H9 (cell line): Measurements from ENCODE around the gene ME3. TPM values are rescaled to one million over a fixed set of nuclear protein-coding genes. Genes with fewer than 3 reads are reported as not detected.

ENCODE experiments used
- DNase-seq: peaks from one replicate; pipeline ENCODE4 v3.0.0-alpha.2; 2017
- H2AFZ ChIP-seq: one replicate; pipeline ENCODE4 v1.6.1; 2013; ENCODE audit warnings: mild to moderate bottlenecking, low read length, control low read depth, moderate library complexity
- H2AK5ac ChIP-seq: 2 replicates; pipeline ENCODE4 v1.6.1; 2013; ENCODE audit warnings: low read length, control low read depth, mixed read lengths; ENCODE audit not compliant: insufficient read length
- H2BK120ac ChIP-seq: one replicate; pipeline ENCODE4 v1.6.1; 2013; ENCODE audit warnings: low read depth, mild to moderate bottlenecking, low read length, control low read depth, inconsistent platforms; ENCODE audit not compliant: poor library complexity, severe bottlenecking
- H2BK12ac ChIP-seq: 2 replicates; pipeline ENCODE4 v1.6.1; 2013; ENCODE audit warnings: low read length, control low read depth, mixed read lengths, low read depth; ENCODE audit not compliant: insufficient read length
- H2BK15ac ChIP-seq: 2 replicates; pipeline ENCODE4 v1.6.1; 2013; ENCODE audit warnings: low read depth, low read length, control low read depth
- H2BK20ac ChIP-seq: one replicate; pipeline ENCODE4 v1.6.1; 2013; ENCODE audit warnings: low read depth, mild to moderate bottlenecking, low read length, control low read depth, inconsistent platforms; ENCODE audit not compliant: poor library complexity, severe bottlenecking
- H2BK5ac ChIP-seq: 2 replicates; pipeline ENCODE4 v1.6.1; 2013; ENCODE audit warnings: low read length, control low read depth, mixed read lengths; ENCODE audit not compliant: insufficient read length
- H3K14ac ChIP-seq: 2 replicates; pipeline ENCODE4 v1.6.1; 2013; ENCODE audit warnings: low read length, control low read depth; ENCODE audit not compliant: insufficient read depth
- H3K18ac ChIP-seq: 2 replicates; pipeline ENCODE4 v1.6.1; 2013; ENCODE audit warnings: low read depth, mild to moderate bottlenecking, mixed read lengths, low read length, control low read depth; ENCODE audit not compliant: insufficient read length
- H3K23ac ChIP-seq: 2 replicates; pipeline ENCODE4 v1.6.1; 2013; ENCODE audit warnings: low read length, control low read depth, mixed read lengths, low read depth; ENCODE audit not compliant: insufficient read length
- H3K23me2 ChIP-seq: 2 replicates; pipeline ENCODE4 v1.6.1; 2013; ENCODE audit warnings: low read depth, mild to moderate bottlenecking, mixed read lengths, low read length, control low read depth; ENCODE audit not compliant: insufficient read length, poor library complexity, severe bottlenecking
- H3K27ac ChIP-seq: 2 replicates; pipeline ENCODE4 v1.5.1; 2013; ENCODE audit warnings: low read length, control low read depth, mixed read lengths, low read depth; ENCODE audit not compliant: insufficient read length
- H3K27me3 ChIP-seq: 2 replicates; pipeline ENCODE4 v1.6.1; 2013; ENCODE audit warnings: low read length, control low read depth, inconsistent platforms; ENCODE audit not compliant: insufficient read depth
- H3K4ac ChIP-seq: 2 replicates; pipeline ENCODE4 v1.6.1; 2013; ENCODE audit warnings: low read depth, mild to moderate bottlenecking, control low read depth, inconsistent platforms, low read length, moderate library complexity
- H3K4me1 ChIP-seq: 2 replicates; pipeline ENCODE4 v1.6.1; 2013; ENCODE audit warnings: low read length, control low read depth, inconsistent platforms; ENCODE audit not compliant: insufficient read depth
- H3K4me2 ChIP-seq: 2 replicates; pipeline ENCODE4 v1.6.1; 2013; ENCODE audit warnings: low read length, control low read depth, mixed read lengths; ENCODE audit not compliant: insufficient read length, insufficient read depth
- H3K56ac ChIP-seq: 2 replicates; pipeline ENCODE4 v1.6.1; 2013; ENCODE audit warnings: low read depth, mild to moderate bottlenecking, mixed read lengths, low read length, control low read depth; ENCODE audit not compliant: insufficient read length
- H3K79me1 ChIP-seq: 2 replicates; pipeline ENCODE4 v1.6.1; 2013; ENCODE audit warnings: low read depth, mild to moderate bottlenecking, moderate library complexity, low read length, control low read depth, inconsistent platforms; ENCODE audit not compliant: insufficient read depth, poor library complexity, severe bottlenecking
- H3K79me2 ChIP-seq: 2 replicates; pipeline ENCODE4 v1.6.1; 2013; ENCODE audit warnings: low read length, control low read depth, inconsistent platforms; ENCODE audit not compliant: insufficient read depth
- H3K9ac ChIP-seq: 2 replicates; pipeline ENCODE4 v1.6.1; 2013; ENCODE audit warnings: low read length, control low read depth, mixed read lengths; ENCODE audit not compliant: insufficient read length; ENCODE audit errors: extremely low read depth
- H3K9me3 ChIP-seq: one replicate; pipeline ENCODE4 v1.6.1; 2013; ENCODE audit warnings: low read depth, low read length, inconsistent platforms; ENCODE audit not compliant: control insufficient read depth
- H3T11ph ChIP-seq: one replicate; pipeline ENCODE4 v1.6.1; 2013; ENCODE audit warnings: mild to moderate bottlenecking, low read length, control low read depth, inconsistent platforms
- H4K20me1 ChIP-seq: one replicate; pipeline ENCODE4 v1.6.1; 2013; ENCODE audit not compliant: control insufficient read depth, insufficient read length, insufficient read depth
- H4K5ac ChIP-seq: 2 replicates; pipeline ENCODE4 v1.6.1; 2013; ENCODE audit warnings: low read depth, mild to moderate bottlenecking, mixed read lengths, low read length, control low read depth; ENCODE audit not compliant: insufficient read length
- H4K8ac ChIP-seq: replicated peaks from 2 replicates; pipeline ENCODE4 v1.6.1; 2013; ENCODE audit warnings: low read length, control low read depth, mixed read lengths, low read depth; ENCODE audit not compliant: insufficient read length
- H4K91ac ChIP-seq: 2 replicates; pipeline ENCODE4 v1.6.1; 2013; ENCODE audit warnings: low read depth, mild to moderate bottlenecking, moderate library complexity, mixed read lengths, low read length, control low read depth; ENCODE audit not compliant: insufficient read length
- H3K27ac Mint-ChIP-seq, 3 experiments: 2 replicates in 2 of 3; 3 replicates in 1 of 3; pipeline ENCODE4 v1.8.0; 2020 to 2021; ENCODE audit warnings: mixed read lengths in 3 of 3, mild to moderate bottlenecking in 1 of 3, moderate library complexity in 1 of 3
- H3K27me3 Mint-ChIP-seq: 2 replicates; pipeline ENCODE4 v1.8.0; 2021; ENCODE audit warnings: low read depth, mild to moderate bottlenecking, moderate library complexity, mixed read lengths
- H3K36me3 Mint-ChIP-seq, 3 experiments: 2 replicates in 2 of 3; 3 replicates in 1 of 3; pipeline ENCODE4 v1.8.0; 2020 to 2021; ENCODE audit warnings: low read depth in 3 of 3, mixed read lengths in 3 of 3; ENCODE audit not compliant: insufficient read depth in 1 of 3
- H3K4me1 Mint-ChIP-seq, 2 experiments: 2 replicates each; pipeline ENCODE4 v1.8.0; 2020; ENCODE audit warnings: mixed read lengths in 2 of 2
- H3K4me3 Mint-ChIP-seq, 2 experiments: 2 replicates in 1 of 2; 3 replicates in 1 of 2; pipeline ENCODE4 v1.8.0; 2020 to 2021; ENCODE audit warnings: mild to moderate bottlenecking in 2 of 2, mixed read lengths in 2 of 2, moderate library complexity in 1 of 2
- H3K9me3 Mint-ChIP-seq, 2 experiments: 2 replicates in 1 of 2; 3 replicates in 1 of 2; pipeline ENCODE4 v1.8.0; 2020; ENCODE audit warnings: mild to moderate bottlenecking in 2 of 2, mixed read lengths in 2 of 2, moderate library complexity in 1 of 2
- CTCF ChIP-seq: fragments of 200-600 bp; sonication (generic); conservative IDR thresholded peaks from 3 replicates; pipeline ENCODE4 v1.8.0; 2021; ENCODE audit warnings: antibody characterized with exemption, mild to moderate bottlenecking
- WGBS: extraction: QIAGEN DNeasy Blood & Tissue Kit; methylation state at CpG from one replicate; pipeline ENCODE4 v1.1.7; 2013; ENCODE audit warnings: missing lambda C conversion rate, low lambda C conversion rate, mixed read lengths; ENCODE audit not compliant: insufficient read length; ENCODE audit errors: extremely low coverage; 5-methylcytosine and 5-hydroxymethylcytosine counted together
- total RNA-seq: library from RNA; stranded (reverse); gene quantifications from 2 replicates; pipeline ENCODE4 v1.2.1, GENCODE V29; 2021

The ME3 gene
- total RNA-seq, 1 experiment from 2014 or later = 2.8 TPM

- Mint-ChIP-seq H3K9me3 (peaks cover 19 to 23% of the 10 kb centered on the region in 2 experiments), H3K27me3 (no peaks in the 10 kb centered on the region; the same call in 1 of the 2 replicates), H3K4me1 (peaks cover 3 to 5% of the 10 kb centered on the region in 2 experiments; a peak in 2 of 4 replicates), H3K27ac (no peak overlapping the region), H3K4me3 (no peak overlapping the region), H3K36me3 (peaks cover 2 to 16% (median 8%) of the 10 kb centered on the region in 3 experiments; a peak in 3 of 7 replicates)
- H3K56ac ChIP-seq = no peak overlapping the region
- H2AFZ ChIP-seq = no peak overlapping the region
- no peak overlapping the region for H2BK120ac ChIP-seq
- no peaks in the 10 kb centered on the region for H3K79me2 ChIP-seq
- H3K9ac ChIP-seq = no peak overlapping the region
- no peaks in the 10 kb centered on the region for H3K79me1 ChIP-seq
- no peak overlapping the region for H2BK5ac ChIP-seq
- no peak overlapping the region for H2BK12ac ChIP-seq
- H4K20me1 ChIP-seq = no peaks in the 10 kb centered on the region
- no peak overlapping the region for H3K14ac ChIP-seq
- no peak overlapping the region for H4K5ac ChIP-seq
- no peak overlapping the region for H2BK15ac ChIP-seq
- no peaks in the 10 kb centered on the region for H3K27me3 ChIP-seq
- H3K18ac ChIP-seq = no peak overlapping the region
- no peak overlapping the region for H3K23ac ChIP-seq
- no peak overlapping the region for H2AK5ac ChIP-seq
- H3K4me2 ChIP-seq = no peak overlapping the region
- 0 out of 2 replicates have a peak, but pooled peaks cover 2% of the 10 kb centered on the region for H3K4me1 ChIP-seq
- H3K23me2 ChIP-seq = no peaks in the 10 kb centered on the region
- no peak overlapping the region for H2BK20ac ChIP-seq
- no peak overlapping the region for H3T11ph ChIP-seq
- H4K8ac ChIP-seq = no peak overlapping the region
- H3K4ac ChIP-seq = no peak overlapping the region
- no peak for TF ChIP-seq CTCF
- H3K27ac ChIP-seq = no peak overlapping the region
- DNase-seq = no peak
- H3K9me3 ChIP-seq = no peaks in the 10 kb centered on the region
- no peak overlapping the region for H4K91ac ChIP-seq
- no CpG with 5 or more reads among the region's 1 CpG for WGBS
These were observed 46.6 kb upstream of the ME3 start for GRCh38 chr11:86718999-86719398.
